Transverse colon (tissue), 3 donors: ENCODE results near the gene LRRC4B.

ENCODE experiments used
- EP300 ChIP-seq: sonication (generic); formaldehyde crosslinking; IDR thresholded peaks from one replicate; pipeline ENCODE4 v1.6.1; 2017; ENCODE audit warnings: antibody characterized with exemption, low read depth
- TF ChIP-seq, protein P1 (sequence below), 5 experiments: fragments of 200-600 bp in 3 of 5; fragments of 450-650 bp in 2 of 5; sonication (generic) in 3 of 5; IDR thresholded peaks; 1 replicate in 2 of 5; 2 replicates in 3 of 5; pipeline ENCODE4 v1.5.1; 2016 to 2017; ENCODE audit warnings: antibody characterized with exemption in 5 of 5, inconsistent platforms in 3 of 5, mild to moderate bottlenecking in 2 of 5, moderate library complexity in 1 of 5

DNA sequence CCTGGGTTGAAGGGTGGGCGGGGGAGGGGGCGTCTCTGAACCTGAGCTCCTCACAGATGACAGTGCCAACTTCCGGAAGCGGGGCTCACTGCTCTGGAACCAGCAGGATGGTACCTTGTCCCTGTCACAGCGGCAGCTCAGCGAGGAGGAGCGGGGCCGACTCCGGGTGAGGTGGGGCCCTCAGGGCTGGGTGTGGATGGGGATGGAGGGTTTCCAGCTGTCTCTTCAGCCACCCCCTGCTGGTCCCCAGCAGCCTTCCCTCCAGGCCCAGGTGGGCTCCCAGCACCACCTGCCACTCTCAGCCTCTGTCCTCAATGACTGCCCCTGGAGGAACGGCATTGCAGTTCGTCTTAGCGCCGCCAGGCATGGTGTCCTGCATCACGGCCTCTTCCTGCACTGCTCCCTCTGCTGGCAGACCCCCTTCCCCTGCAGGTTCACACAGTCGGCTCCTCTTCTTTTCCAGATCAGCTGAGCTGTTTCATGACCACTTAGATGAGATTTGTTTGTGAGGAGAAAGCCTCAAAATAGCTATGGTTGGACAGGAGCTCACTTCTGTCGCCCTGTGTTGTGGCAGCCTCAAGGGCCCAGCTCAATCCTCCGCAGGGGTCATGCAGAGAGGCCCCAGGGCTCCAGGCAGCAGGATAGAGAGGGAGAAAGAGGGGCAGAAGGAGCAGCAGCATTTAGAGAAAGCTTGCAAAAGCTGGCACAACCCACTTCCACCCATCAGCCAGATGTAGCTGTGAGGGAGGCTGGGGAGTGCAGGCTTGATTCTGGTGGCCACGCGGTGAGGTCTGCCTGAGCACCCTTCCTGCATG lies 89.1 kb downstream of the LRRC4B start:
- TF ChIP-seq EP300, result no peak
- TF ChIP-seq, protein P1, sequence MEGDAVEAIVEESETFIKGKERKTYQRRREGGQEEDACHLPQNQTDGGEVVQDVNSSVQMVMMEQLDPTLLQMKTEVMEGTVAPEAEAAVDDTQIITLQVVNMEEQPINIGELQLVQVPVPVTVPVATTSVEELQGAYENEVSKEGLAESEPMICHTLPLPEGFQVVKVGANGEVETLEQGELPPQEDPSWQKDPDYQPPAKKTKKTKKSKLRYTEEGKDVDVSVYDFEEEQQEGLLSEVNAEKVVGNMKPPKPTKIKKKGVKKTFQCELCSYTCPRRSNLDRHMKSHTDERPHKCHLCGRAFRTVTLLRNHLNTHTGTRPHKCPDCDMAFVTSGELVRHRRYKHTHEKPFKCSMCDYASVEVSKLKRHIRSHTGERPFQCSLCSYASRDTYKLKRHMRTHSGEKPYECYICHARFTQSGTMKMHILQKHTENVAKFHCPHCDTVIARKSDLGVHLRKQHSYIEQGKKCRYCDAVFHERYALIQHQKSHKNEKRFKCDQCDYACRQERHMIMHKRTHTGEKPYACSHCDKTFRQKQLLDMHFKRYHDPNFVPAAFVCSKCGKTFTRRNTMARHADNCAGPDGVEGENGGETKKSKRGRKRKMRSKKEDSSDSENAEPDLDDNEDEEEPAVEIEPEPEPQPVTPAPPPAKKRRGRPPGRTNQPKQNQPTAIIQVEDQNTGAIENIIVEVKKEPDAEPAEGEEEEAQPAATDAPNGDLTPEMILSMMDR (IDR thresholded peaks at IDR 0.05), result peak in 2 of 5 experiments; percentile 11 to 20
